ENCODE data around the gene TNFSF4. TPM values are rescaled to one million over a fixed set of nuclear protein-coding genes. Genes with fewer than 3 reads are reported as not detected.
"Not testable (repeated sequence)": the region's sequence is repeated elsewhere in the genome, so short reads cannot be mapped to it uniquely, and the experiment has no call there.

The TNFSF4 gene
- total RNA-seq, 3 donors from 2014 or later, result 0.66 to 1.9 (median 0.73) TPM

DNA sequence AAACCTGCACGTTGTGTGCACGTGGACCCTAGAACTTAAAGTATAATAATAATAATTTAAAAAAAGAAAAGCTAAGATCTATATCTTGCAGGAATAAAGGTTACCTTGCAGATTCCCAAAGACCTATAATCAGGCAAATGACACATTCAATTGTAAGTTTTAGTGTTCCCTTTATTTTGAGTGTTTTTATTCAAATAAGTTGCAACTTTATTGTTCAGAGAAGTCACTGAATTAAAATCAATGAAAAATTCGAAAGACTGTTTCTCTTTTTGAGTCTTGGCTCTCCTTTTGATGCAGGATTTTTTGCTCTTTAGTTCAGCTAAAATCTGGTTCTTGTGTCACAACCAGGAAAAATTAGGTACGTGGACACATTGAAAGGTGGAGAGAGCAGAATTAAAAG is 27.8 kb upstream of the TNFSF4 start:
- Histone ChIP-seq H3K4me1 (no peaks in the 10 kb centered on the region), H3K36me3 (no peaks in the 10 kb centered on the region), H3K4me3 (no peak overlapping the region), H3K27me3 (no peaks in the 10 kb centered on the region), H3K27ac (no peak overlapping the region), H3K9me3 (peaks cover 0 to 1% of the 10 kb centered on the region in 2 donors)
- no peak for DNase-seq (ENCODE audit: low spot score in 2 of 2)
- TF ChIP-seq POLR2A (IDR thresholded peaks at IDR 0.05), result no peak
- TF ChIP-seq, protein P1, sequence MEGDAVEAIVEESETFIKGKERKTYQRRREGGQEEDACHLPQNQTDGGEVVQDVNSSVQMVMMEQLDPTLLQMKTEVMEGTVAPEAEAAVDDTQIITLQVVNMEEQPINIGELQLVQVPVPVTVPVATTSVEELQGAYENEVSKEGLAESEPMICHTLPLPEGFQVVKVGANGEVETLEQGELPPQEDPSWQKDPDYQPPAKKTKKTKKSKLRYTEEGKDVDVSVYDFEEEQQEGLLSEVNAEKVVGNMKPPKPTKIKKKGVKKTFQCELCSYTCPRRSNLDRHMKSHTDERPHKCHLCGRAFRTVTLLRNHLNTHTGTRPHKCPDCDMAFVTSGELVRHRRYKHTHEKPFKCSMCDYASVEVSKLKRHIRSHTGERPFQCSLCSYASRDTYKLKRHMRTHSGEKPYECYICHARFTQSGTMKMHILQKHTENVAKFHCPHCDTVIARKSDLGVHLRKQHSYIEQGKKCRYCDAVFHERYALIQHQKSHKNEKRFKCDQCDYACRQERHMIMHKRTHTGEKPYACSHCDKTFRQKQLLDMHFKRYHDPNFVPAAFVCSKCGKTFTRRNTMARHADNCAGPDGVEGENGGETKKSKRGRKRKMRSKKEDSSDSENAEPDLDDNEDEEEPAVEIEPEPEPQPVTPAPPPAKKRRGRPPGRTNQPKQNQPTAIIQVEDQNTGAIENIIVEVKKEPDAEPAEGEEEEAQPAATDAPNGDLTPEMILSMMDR (IDR thresholded peaks at IDR 0.05), result no peak
- TF ChIP-seq POLR2AphosphoS5 (IDR thresholded peaks at IDR 0.05), result no peak
- intact Hi-C loops (cut with DNase I; ENCODE audit: low total_unique reads), result no loop called here

DNA sequence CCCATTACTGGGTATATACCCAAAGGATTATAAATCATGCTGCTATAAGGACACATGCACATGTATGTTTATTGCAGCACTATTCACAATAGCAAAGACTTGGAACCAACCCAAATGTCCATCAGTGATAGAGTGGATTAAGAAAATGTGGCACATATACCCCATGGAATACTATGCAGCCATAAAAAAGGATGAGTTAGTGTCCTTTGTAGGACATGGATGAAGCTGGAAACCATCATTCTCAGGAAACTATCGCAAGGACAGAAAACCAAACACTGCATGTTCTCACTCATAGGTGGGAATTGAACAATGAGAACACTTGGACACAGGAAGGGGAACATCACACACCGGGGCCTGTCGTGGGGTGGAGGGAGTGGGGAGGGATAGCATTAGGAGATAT is 27.3 kb upstream of the TNFSF4 start:
- H3K9me3 ChIP-seq; H3K27me3 ChIP-seq; H3K4me1 ChIP-seq; H3K27ac ChIP-seq; intact Hi-C loops (cut with DNase I; ENCODE audit: low total_unique reads); H3K36me3 ChIP-seq; H3K4me3 ChIP-seq; DNase-seq (ENCODE audit: low spot score in 2 of 2): not testable (repeated sequence)

DNA sequence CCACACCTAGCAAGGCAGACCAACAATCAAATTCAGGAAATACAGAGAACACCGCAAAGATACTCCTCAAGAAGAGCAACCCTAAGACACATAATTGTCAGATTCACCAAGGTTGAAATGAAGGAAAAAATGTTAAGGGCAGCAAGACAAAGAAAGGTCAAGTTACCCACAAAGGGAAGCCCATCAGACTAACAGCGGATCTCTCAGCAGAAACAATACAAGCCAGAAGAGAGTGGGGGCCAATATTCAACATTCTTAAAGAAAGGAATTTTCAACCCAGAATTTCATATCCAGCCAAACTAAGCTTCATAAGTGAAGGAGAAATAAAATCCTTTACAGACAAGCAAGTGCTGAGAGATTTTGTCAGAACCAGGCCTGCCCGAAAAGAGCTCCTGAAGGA is 21.9 kb upstream of the TNFSF4 start:
- H3K4me1 ChIP-seq; intact Hi-C loops (cut with DNase I; ENCODE audit: low total_unique reads); H3K36me3 ChIP-seq; H3K27ac ChIP-seq; H3K27me3 ChIP-seq; H3K9me3 ChIP-seq; H3K4me3 ChIP-seq; DNase-seq (ENCODE audit: low spot score in 2 of 2): not testable (repeated sequence)

DNA sequence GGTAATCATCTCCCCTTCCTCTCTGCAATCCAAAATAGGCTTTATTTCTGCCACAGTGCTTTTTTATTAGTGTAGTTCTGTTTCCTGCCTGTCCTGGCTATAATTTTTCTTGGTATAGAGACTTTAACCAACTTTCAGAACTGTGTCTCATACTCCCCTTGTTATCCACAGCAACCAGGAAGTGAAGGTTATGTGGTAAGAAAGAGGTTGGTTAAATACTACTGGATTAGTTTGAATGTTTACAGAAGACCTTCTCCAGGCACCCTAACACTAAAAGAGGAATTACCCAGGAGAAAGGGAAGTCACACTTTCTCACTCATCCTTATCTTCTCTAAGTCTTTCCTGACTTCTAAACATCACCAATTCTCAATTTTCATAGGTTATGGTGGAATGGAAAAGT is 17.8 kb upstream of the TNFSF4 start:
- TF ChIP-seq POLR2A (IDR thresholded peaks at IDR 0.05) (no peak), POLR2AphosphoS5 (IDR thresholded peaks at IDR 0.05) (no peak)
- TF ChIP-seq, protein P1 (IDR thresholded peaks at IDR 0.05), result no peak
- Histone ChIP-seq H3K9me3 (no peaks in the 10 kb centered on the region), H3K27ac (no peak overlapping the region), H3K4me1 (no peaks in the 10 kb centered on the region), H3K27me3 (no peaks in the 10 kb centered on the region), H3K36me3 (no peaks in the 10 kb centered on the region), H3K4me3 (no peak overlapping the region)
- no peak for DNase-seq (ENCODE audit: low spot score in 2 of 2)
- intact Hi-C loops (cut with DNase I; ENCODE audit: low total_unique reads), result no loop called here

DNA sequence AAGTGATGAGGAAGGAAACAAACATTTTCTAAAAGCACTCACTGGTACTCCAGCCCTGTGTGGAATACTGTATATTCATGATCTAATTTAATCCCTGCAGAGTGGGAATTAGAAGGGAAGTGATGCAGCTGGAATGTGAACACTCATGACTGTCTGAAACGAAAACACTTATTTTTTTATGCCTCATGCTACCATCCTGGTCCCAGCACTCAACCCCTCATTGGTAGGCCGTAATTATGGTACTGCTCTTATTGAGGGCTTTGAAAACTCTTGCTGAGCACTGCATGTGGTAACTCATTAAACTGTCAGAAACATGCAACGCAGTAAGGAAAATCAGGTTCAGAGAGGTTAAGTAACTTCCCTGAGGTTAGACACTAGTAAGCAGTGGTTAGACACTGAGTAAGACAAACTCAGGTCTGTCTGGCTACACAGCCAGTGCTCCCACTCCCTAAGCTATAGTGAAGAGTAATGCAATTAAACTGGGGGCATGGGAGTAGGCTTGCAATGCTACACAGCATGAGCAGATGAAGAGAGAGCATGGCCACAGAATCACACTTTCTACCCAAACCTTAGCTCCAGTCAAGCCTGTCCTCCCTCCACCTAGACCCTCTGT is 17.3 kb upstream of the TNFSF4 start:
- TF ChIP-seq POLR2AphosphoS5 (IDR thresholded peaks at IDR 0.05) (no peak), POLR2A (IDR thresholded peaks at IDR 0.05) (no peak)
- TF ChIP-seq, protein P1 (IDR thresholded peaks at IDR 0.05), result no peak
- intact Hi-C loops (cut with DNase I; ENCODE audit: low total_unique reads), result no loop called here
- Histone ChIP-seq H3K27ac (no peak overlapping the region), H3K4me3 (no peak overlapping the region), H3K36me3 (no peaks in the 10 kb centered on the region), H3K27me3 (no peaks in the 10 kb centered on the region), H3K9me3 (no peaks in the 10 kb centered on the region), H3K4me1 (no peaks in the 10 kb centered on the region)
- no peak for DNase-seq (ENCODE audit: low spot score in 2 of 2)

DNA sequence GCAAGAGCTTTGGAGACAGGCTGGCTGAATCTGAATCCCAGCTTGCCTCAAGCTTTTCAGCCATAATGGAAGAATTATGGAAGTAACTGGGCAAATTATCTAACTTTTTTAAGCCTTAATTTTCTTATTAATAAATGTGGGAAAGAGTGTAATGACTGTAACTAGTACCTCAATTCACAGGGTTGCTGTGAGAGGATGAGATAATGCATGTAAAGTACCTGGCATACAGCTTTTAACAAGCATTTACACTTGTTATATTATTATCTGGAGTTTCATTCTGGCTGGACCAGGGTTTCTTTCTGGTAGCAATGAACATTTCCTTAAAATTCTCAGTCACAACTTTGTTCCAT is 15.9 kb upstream of the TNFSF4 start:
- Histone ChIP-seq H3K4me3 (no peak overlapping the region), H3K9me3 (no peaks in the 10 kb centered on the region), H3K27ac (no peak overlapping the region), H3K27me3 (no peaks in the 10 kb centered on the region), H3K36me3 (no peaks in the 10 kb centered on the region), H3K4me1 (no peaks in the 10 kb centered on the region)
- TF ChIP-seq POLR2A (IDR thresholded peaks at IDR 0.05), result no peak
- TF ChIP-seq POLR2AphosphoS5 (IDR thresholded peaks at IDR 0.05), result no peak
- TF ChIP-seq, protein P1 (IDR thresholded peaks at IDR 0.05), result no peak
- intact Hi-C loops (cut with DNase I; ENCODE audit: low total_unique reads), result no loop called here
- DNase-seq (ENCODE audit: low spot score in 2 of 2), result no peak
